Endothelial cell of umbilical vein (primary cell): ENCODE data around the gene RNF4. TPM values are rescaled to one million over a fixed set of nuclear protein-coding genes. Genes with fewer than 3 reads are reported as not detected.

Source experiments
- BruUV-seq: library from RNA; stranded (reverse); fragments of 400-500 nt; replicated peaks from 2 replicates; lab custom pipeline; 2021; lab: Mats Ljungman, UMichigan
- CTCF ChIA-PET: fragments of 300-600, 350-600 bp; sonication (Branson Sonifier 250); formaldehyde crosslinking; loops from one replicate; lab custom pipeline; 2021; ENCODE audit warnings: antibody characterized with exemption, inconsistent platforms; lab: Charles Lee
- POLR2A ChIA-PET: fragments of 300-600, 350-600 bp; sonication (Branson Sonifier 250); formaldehyde crosslinking; loops from one replicate; lab custom pipeline; 2021; ENCODE audit warnings: antibody characterized with exemption, inconsistent platforms; lab: Charles Lee
- DNase-seq: peaks from one replicate; pipeline ENCODE4 v3.0.0-alpha.2; 2011; ENCODE audit warnings: low read depth, low spot score
- FAIRE-seq: peaks from 2 replicates; lab custom pipeline; 2011; peaks lifted over from hg19 to GRCh38; lab: Jason Lieb, UNC
- H2AFZ ChIP-seq: 2 replicates; pipeline ENCODE4 v1.6.0; 2012; ENCODE audit warnings: low read depth, low read length, control low read depth, inconsistent platforms
- H3K27ac ChIP-seq: 2 replicates; pipeline ENCODE4 v1.5.1; 2011; ENCODE audit warnings: low read depth, mild to moderate bottlenecking, control low read depth, low read length, moderate library complexity; ENCODE audit not compliant: insufficient read depth
- H3K27me3 ChIP-seq, 2 experiments: 2 replicates each; pipeline versions ENCODE4 v1.6.0 to v1.6.1; 2011; ENCODE audit warnings: low read length in 2 of 2, mixed read lengths in 1 of 2; ENCODE audit not compliant: control insufficient read depth in 2 of 2, insufficient read depth in 2 of 2
- H3K36me3 ChIP-seq, 2 experiments: 2 replicates in 1 of 2; 3 replicates in 1 of 2; pipeline ENCODE4 v1.5.1; 2011; ENCODE audit warnings: low read length in 2 of 2, mild to moderate bottlenecking in 1 of 2, moderate library complexity in 1 of 2; ENCODE audit not compliant: control insufficient read depth in 2 of 2, insufficient read depth in 2 of 2; ENCODE audit errors: extremely low read depth in 1 of 2
- H3K4me1 ChIP-seq: 3 replicates; pipeline ENCODE4 v1.5.1; 2011; ENCODE audit warnings: mild to moderate bottlenecking, low read length; ENCODE audit not compliant: control insufficient read depth, insufficient read depth; ENCODE audit errors: extremely low read depth
- H3K4me2 ChIP-seq: 2 replicates; pipeline ENCODE4 v1.6.1; 2011; ENCODE audit warnings: low read length, control low read depth, mixed read lengths; ENCODE audit not compliant: insufficient read depth
- H3K4me3 ChIP-seq, 3 experiments: fragments of 200-600 bp in 1 of 3; sonication (generic), shearing (Covaris generic) in 1 of 3; replicated peaks in 1 of 3; 2 replicates each; pipeline ENCODE4 v1.5.1; 2011 to 2016; ENCODE audit warnings: control low read depth in 3 of 3, low read length in 3 of 3, mild to moderate bottlenecking in 2 of 3, inconsistent platforms in 1 of 3, low read depth in 1 of 3, moderate library complexity in 1 of 3; ENCODE audit not compliant: insufficient read depth in 1 of 3
- H3K79me2 ChIP-seq: 2 replicates; pipeline ENCODE4 v1.6.0; 2012; ENCODE audit warnings: low read length, inconsistent platforms; ENCODE audit not compliant: control insufficient read depth, insufficient read depth
- H3K9ac ChIP-seq: replicated peaks from 2 replicates; pipeline ENCODE3; 2011; ENCODE audit warnings: low read length, control low read depth; ENCODE audit not compliant: insufficient read depth; ENCODE audit errors: extremely low read depth
- H3K9me1 ChIP-seq: replicated peaks from 3 replicates; pipeline ENCODE4 v1.6.0; 2011; ENCODE audit warnings: mild to moderate bottlenecking, low read length; ENCODE audit not compliant: control insufficient read depth, insufficient read depth; ENCODE audit errors: extremely low read depth
- H3K9me3 ChIP-seq: replicated peaks from 2 replicates; pipeline ENCODE4 v1.5.1; 2012; ENCODE audit warnings: low read length, inconsistent platforms; ENCODE audit not compliant: control insufficient read depth, insufficient read depth
- H4K20me1 ChIP-seq: replicated peaks from 2 replicates; pipeline ENCODE3; 2011; ENCODE audit warnings: mild to moderate bottlenecking, low read length; ENCODE audit not compliant: control insufficient read depth, insufficient read depth; ENCODE audit errors: extremely low read depth
- EZH2 ChIP-seq: IDR thresholded peaks from 2 replicates; pipeline ENCODE4 v1.6.1; 2012; ENCODE audit warnings: borderline replicate concordance, low read depth, mild to moderate bottlenecking, moderate library complexity, low read length, inconsistent platforms; ENCODE audit not compliant: severe bottlenecking
- FOS ChIP-seq: IDR thresholded peaks from 2 replicates; pipeline ENCODE4 v1.6.1; 2011; ENCODE audit warnings: mild to moderate bottlenecking, low read length, moderate library complexity, borderline replicate concordance; ENCODE audit not compliant: insufficient read depth
- GATA2 ChIP-seq: IDR thresholded peaks from 2 replicates; pipeline ENCODE4 v1.7.0; 2011; ENCODE audit warnings: low read depth, mild to moderate bottlenecking, moderate library complexity, mixed read lengths, low read length; ENCODE audit not compliant: insufficient read length, insufficient read depth
- JUN ChIP-seq: IDR thresholded peaks from 2 replicates; pipeline ENCODE4 v1.6.1; 2011; ENCODE audit warnings: borderline replicate concordance, low read depth; ENCODE audit not compliant: insufficient read length, insufficient read depth
- MYC ChIP-seq: IDR thresholded peaks from one replicate; pipeline ENCODE4 v1.6.1; 2011; ENCODE audit warnings: mild to moderate bottlenecking, low read depth, low read length
- POLR2A ChIP-seq: IDR thresholded peaks from 2 replicates; pipeline ENCODE4 v1.6.1; 2012; ENCODE audit warnings: low read depth, mild to moderate bottlenecking, control low read depth, low read length
- POLR2AphosphoS5 ChIP-seq: IDR thresholded peaks from 2 replicates; pipeline ENCODE4 v1.6.1; 2012; ENCODE audit warnings: low read depth, mild to moderate bottlenecking, control low read depth, low read length, moderate library complexity; ENCODE audit not compliant: insufficient read depth
- dilution Hi-C: fragments of 300-500 bp; cut with MboI; formaldehyde crosslinking; loops from one replicate; pipeline ENCODE4 v1.15.0; 2019; ENCODE audit warnings: low sequenced_read_pairs; ENCODE audit not compliant: extremely low pct_ligation_motif_present
- intact Hi-C: fragments of 100-400 bp; cut with micrococcal nuclease; formaldehyde crosslinking; loops from one replicate; pipeline ENCODE4 v1.10.0; 2022
- polyA plus RNA-seq, 4 experiments: library from polyadenylated mRNA; depleted of rRNA in 3 of 4; stranded (reverse) in 3 of 4; unstranded in 1 of 4; fragments of >200 nt; gene quantifications; 2 replicates each; pipeline versions ENCODE4 v1.2.1 to v1.2.3, GENCODE V29; 2011 to 2012; ENCODE audit warnings: missing spikeins in 1 of 4
- total RNA-seq: library from RNA; stranded (reverse); gene quantifications from 2 replicates; pipeline ENCODE4 v1.2.3, GENCODE V29; 2021
- TF ChIP-seq, protein P1 (sequence below): IDR thresholded peaks from 2 replicates; pipeline ENCODE4 v1.6.1; 2011; ENCODE audit not compliant: insufficient read depth, insufficient read length
- TF ChIP-seq, protein P2 (sequence below), 2 donors: IDR thresholded peaks; 1 replicate in 1 of 2; 2 replicates in 1 of 2; pipeline ENCODE4 v1.5.1; 2011; ENCODE audit warnings: low read length in 2 of 2, mild to moderate bottlenecking in 2 of 2, moderate library complexity in 2 of 2, control low read depth in 1 of 2, inconsistent platforms in 1 of 2, low read depth in 1 of 2; ENCODE audit not compliant: insufficient read depth in 1 of 2; ENCODE audit errors: extremely low read depth in 1 of 2

Gene RNF4
- total and polyA plus RNA-seq, 2 donors (not counting 3 experiments of a cell fraction or from before 2014, with no cell fraction given), result 64.3 to 71.4 TPM

DNA sequence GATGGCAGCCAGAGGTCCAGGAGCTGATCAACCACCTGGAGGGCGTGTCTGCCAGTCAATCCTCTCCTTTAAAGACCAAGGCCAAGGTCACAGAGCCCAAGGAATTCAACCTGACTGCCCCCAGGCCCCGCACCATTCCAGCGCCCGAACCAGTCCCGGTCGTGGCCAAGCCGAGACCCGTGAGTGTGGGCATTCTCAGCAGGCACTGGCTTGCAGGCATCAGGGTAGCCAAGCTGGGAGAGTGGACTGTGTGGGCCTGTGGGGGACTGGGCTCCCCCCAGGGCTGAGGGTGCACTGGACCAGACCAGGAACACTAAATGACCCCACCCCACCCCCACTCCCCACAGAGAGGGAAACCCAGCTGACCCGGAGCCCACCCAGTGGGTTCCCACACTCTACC lies 23.8 kb upstream of the RNF4 start:
- dilution Hi-C loops (no loop called here), intact Hi-C loops (no loop called here)
- no peaks in the 10 kb centered on the region for H3K79me2 ChIP-seq
- H3K27ac ChIP-seq, result no peak overlapping the region
- H3K9me1 ChIP-seq, result no peaks in the 10 kb centered on the region
- no peaks in the 10 kb centered on the region for H3K9me3 ChIP-seq
- no peak overlapping the region for H3K9ac ChIP-seq
- TF ChIP-seq FOS, result no peak
- TF ChIP-seq JUN, result no peak
- TF ChIP-seq EZH2, result no peak
- TF ChIP-seq, protein P1, sequence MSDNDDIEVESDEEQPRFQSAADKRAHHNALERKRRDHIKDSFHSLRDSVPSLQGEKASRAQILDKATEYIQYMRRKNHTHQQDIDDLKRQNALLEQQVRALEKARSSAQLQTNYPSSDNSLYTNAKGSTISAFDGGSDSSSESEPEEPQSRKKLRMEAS, result no peak
- TF ChIP-seq, protein P2, sequence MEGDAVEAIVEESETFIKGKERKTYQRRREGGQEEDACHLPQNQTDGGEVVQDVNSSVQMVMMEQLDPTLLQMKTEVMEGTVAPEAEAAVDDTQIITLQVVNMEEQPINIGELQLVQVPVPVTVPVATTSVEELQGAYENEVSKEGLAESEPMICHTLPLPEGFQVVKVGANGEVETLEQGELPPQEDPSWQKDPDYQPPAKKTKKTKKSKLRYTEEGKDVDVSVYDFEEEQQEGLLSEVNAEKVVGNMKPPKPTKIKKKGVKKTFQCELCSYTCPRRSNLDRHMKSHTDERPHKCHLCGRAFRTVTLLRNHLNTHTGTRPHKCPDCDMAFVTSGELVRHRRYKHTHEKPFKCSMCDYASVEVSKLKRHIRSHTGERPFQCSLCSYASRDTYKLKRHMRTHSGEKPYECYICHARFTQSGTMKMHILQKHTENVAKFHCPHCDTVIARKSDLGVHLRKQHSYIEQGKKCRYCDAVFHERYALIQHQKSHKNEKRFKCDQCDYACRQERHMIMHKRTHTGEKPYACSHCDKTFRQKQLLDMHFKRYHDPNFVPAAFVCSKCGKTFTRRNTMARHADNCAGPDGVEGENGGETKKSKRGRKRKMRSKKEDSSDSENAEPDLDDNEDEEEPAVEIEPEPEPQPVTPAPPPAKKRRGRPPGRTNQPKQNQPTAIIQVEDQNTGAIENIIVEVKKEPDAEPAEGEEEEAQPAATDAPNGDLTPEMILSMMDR (IDR thresholded peaks at IDR 0.05; ENCODE audit: extremely low read depth in 1 of 2, insufficient read depth in 1 of 2, low read depth in 1 of 2, low read length in 2 of 2), result no peak
- TF ChIP-seq POLR2A, result no peak
- TF ChIP-seq POLR2AphosphoS5, result no peak
- TF ChIP-seq GATA2, result no peak
- no peak for TF ChIP-seq MYC
- ChIA-PET CTCF (interaction anchor here (1.0 to 1.2 kb wide), 4 partner anchors 52 to 225 kb away, joined by 3 to 7 read pairs (median 3); partner anchors contain the start of gene MXD4), POLR2A (no interaction called here)
- DNase-seq (no peak), FAIRE-seq (no peak)
- H3K27me3 ChIP-seq, result no peaks in the 10 kb centered on the region
- no peak overlapping the region for H3K4me3 ChIP-seq
- no peak overlapping the region for H3K4me2 ChIP-seq
- BruUV-seq, result no TSS peak
- no peaks in the 10 kb centered on the region for H4K20me1 ChIP-seq
- no peaks in the 10 kb centered on the region for H3K36me3 ChIP-seq
- no peak overlapping the region for H2AFZ ChIP-seq
- no peaks in the 10 kb centered on the region for H3K4me1 ChIP-seq
